H1 (cell line): ENCODE measurements around the gene TCF7L2. TPM values are rescaled to one million over a fixed set of nuclear protein-coding genes. Genes with fewer than 3 reads are reported as not detected.

Source experiments
- CTCF ChIA-PET: fragments of 300-600 bp; sonication (Branson Sonifier 250); formaldehyde crosslinking; loops from one replicate; lab custom pipeline; 2021; ENCODE audit not compliant: partially characterized antibody; lab: Charles Lee
- POLR2A ChIA-PET: fragments of 300-600 bp; sonication (Branson Sonifier 250); formaldehyde crosslinking; loops from one replicate; lab custom pipeline; 2021; ENCODE audit warnings: inconsistent platforms; ENCODE audit not compliant: partially characterized antibody; lab: Charles Lee
- DNase-seq, 2 experiments: peaks; one replicate each; pipeline versions ENCODE4 v3.0.0 to v3.0.0-alpha.2; 2010 to 2022; ENCODE audit warnings: low spot score in 2 of 2, low read depth in 1 of 2, mixed read lengths in 1 of 2
- FAIRE-seq: peaks from 2 replicates; lab custom pipeline; 2011; peaks lifted over from hg19 to GRCh38; lab: Jason Lieb, UNC
- H2AFZ ChIP-seq: 2 replicates; pipeline ENCODE4 v1.8.1; 2012; ENCODE audit warnings: low read length, inconsistent platforms
- H2AK5ac ChIP-seq: 2 replicates; pipeline ENCODE4 v1.6.1; 2013; ENCODE audit warnings: low read depth, low read length
- H2BK120ac ChIP-seq: replicated peaks from 2 replicates; pipeline ENCODE3; 2013; ENCODE audit warnings: low read depth, low read length, inconsistent platforms
- H2BK12ac ChIP-seq: 2 replicates; pipeline ENCODE4 v1.6.1; 2013; ENCODE audit warnings: low read depth, low read length
- H2BK15ac ChIP-seq: 2 replicates; pipeline ENCODE4 v1.6.1; 2013; ENCODE audit warnings: low read length
- H2BK20ac ChIP-seq: 2 replicates; pipeline ENCODE4 v1.6.1; 2013; ENCODE audit warnings: low read length
- H2BK5ac ChIP-seq: 2 replicates; pipeline ENCODE4 v1.6.1; 2013; ENCODE audit warnings: low read depth, low read length
- H3K14ac ChIP-seq: 2 replicates; pipeline ENCODE4 v1.6.1; 2013; ENCODE audit warnings: inconsistent platforms; ENCODE audit not compliant: insufficient read length
- H3K18ac ChIP-seq: 2 replicates; pipeline ENCODE4 v1.6.1; 2013; ENCODE audit warnings: low read length; ENCODE audit errors: extremely low read depth
- H3K23ac ChIP-seq: 2 replicates; pipeline ENCODE4 v1.6.1; 2013; ENCODE audit warnings: inconsistent platforms; ENCODE audit not compliant: insufficient read length
- H3K23me2 ChIP-seq: 2 replicates; pipeline ENCODE4 v1.6.1; 2013; ENCODE audit warnings: low read depth, low read length
- H3K27ac ChIP-seq: 2 replicates; pipeline ENCODE4 v1.6.1; 2011; ENCODE audit warnings: low read depth, low read length, inconsistent platforms
- H3K27me3 ChIP-seq, 4 experiments: replicated peaks in 1 of 4; 1 replicate in 1 of 4; 2 replicates in 3 of 4; pipeline versions ENCODE4 v1.6.1 to v1.8.1; 2011 to 2013; ENCODE audit warnings: low read length in 3 of 4, mild to moderate bottlenecking in 3 of 4, inconsistent platforms in 2 of 4, mixed read lengths in 2 of 4, moderate library complexity in 1 of 4; ENCODE audit not compliant: control insufficient read depth in 3 of 4, insufficient read depth in 3 of 4; ENCODE audit errors: extremely low read depth in 1 of 4
- H3K36me3 ChIP-seq, 4 experiments: 2 replicates each; pipeline versions ENCODE4 v1.6.1 to v1.8.1; 2011 to 2013; ENCODE audit warnings: mild to moderate bottlenecking in 4 of 4, low read length in 3 of 4, moderate library complexity in 2 of 4, control low read depth in 1 of 4, inconsistent platforms in 1 of 4; ENCODE audit not compliant: insufficient read depth in 4 of 4, control insufficient read depth in 2 of 4
- H3K4ac ChIP-seq: replicated peaks from 2 replicates; pipeline ENCODE3; 2013; ENCODE audit warnings: low read length, low read depth, mixed read lengths, inconsistent platforms; ENCODE audit not compliant: insufficient read length
- H3K4me1 ChIP-seq, 4 experiments: replicated peaks in 1 of 4; 1 replicate in 1 of 4; 2 replicates in 3 of 4; pipeline versions ENCODE4 v1.6.1 to v1.8.1; 2011 to 2013; ENCODE audit warnings: low read length in 3 of 4, inconsistent platforms in 2 of 4, mixed read lengths in 1 of 4; ENCODE audit not compliant: insufficient read depth in 4 of 4, control insufficient read depth in 3 of 4
- H3K4me2 ChIP-seq, 2 experiments: 2 replicates each; pipeline versions ENCODE4 v1.6.1 to v1.8.1; 2011 to 2013; ENCODE audit warnings: low read depth in 2 of 2, low read length in 2 of 2, control low read depth in 1 of 2, inconsistent platforms in 1 of 2, mild to moderate bottlenecking in 1 of 2; ENCODE audit not compliant: insufficient read depth in 1 of 2
- H3K4me3 ChIP-seq, 4 experiments: fragments of 200-600, 300-600 bp in 1 of 4; sonication (generic), shearing (Covaris generic), sonication (Bioruptor Twin) in 1 of 4; 2 replicates each; pipeline versions ENCODE4 v1.5.1 to v1.8.1; 2011 to 2016; ENCODE audit warnings: low read length in 4 of 4, low read depth in 3 of 4, control low read depth in 2 of 4, inconsistent platforms in 2 of 4, mild to moderate bottlenecking in 2 of 4, mixed read lengths in 1 of 4, moderate library complexity in 1 of 4; ENCODE audit not compliant: insufficient read depth in 2 of 4; ENCODE audit errors: extremely low read depth in 1 of 4
- H3K56ac ChIP-seq: replicated peaks from 2 replicates; pipeline ENCODE3; 2013; ENCODE audit warnings: low read depth, mild to moderate bottlenecking, mixed read lengths, low read length, inconsistent platforms; ENCODE audit not compliant: insufficient read length
- H3K79me1 ChIP-seq: 2 replicates; pipeline ENCODE4 v1.6.1; 2013; ENCODE audit warnings: low read depth, low read length, control low read depth
- H3K79me2 ChIP-seq, 2 experiments: 2 replicates each; pipeline versions ENCODE4 v1.6.1 to v1.8.1; 2012 to 2013; ENCODE audit warnings: low read length in 2 of 2, mild to moderate bottlenecking in 2 of 2, inconsistent platforms in 1 of 2; ENCODE audit not compliant: insufficient read depth in 2 of 2, control insufficient read depth in 1 of 2
- H3K9ac ChIP-seq, 4 experiments: replicated peaks in 1 of 4; 1 replicate in 1 of 4; 2 replicates in 3 of 4; pipeline versions ENCODE4 v1.6.1 to v1.8.1; 2011 to 2013; ENCODE audit warnings: low read depth in 3 of 4, low read length in 3 of 4, control low read depth in 2 of 4, mild to moderate bottlenecking in 2 of 4, moderate library complexity in 2 of 4, inconsistent platforms in 1 of 4; ENCODE audit errors: extremely low read depth in 1 of 4
- H3K9me3 ChIP-seq, 2 experiments: 2 replicates each; pipeline versions ENCODE4 v1.6.1 to v1.8.1; 2012 to 2013; ENCODE audit warnings: mild to moderate bottlenecking in 2 of 2, moderate library complexity in 2 of 2, control low read depth in 1 of 2, inconsistent platforms in 1 of 2, low read depth in 1 of 2, low read length in 1 of 2, mixed read lengths in 1 of 2; ENCODE audit not compliant: insufficient read depth in 2 of 2
- H4K20me1 ChIP-seq, 2 experiments: replicated peaks in 1 of 2; 2 replicates each; pipeline versions ENCODE3 to v1.8.1; 2011 to 2013; ENCODE audit warnings: inconsistent platforms in 2 of 2, low read length in 2 of 2, mild to moderate bottlenecking in 1 of 2; ENCODE audit not compliant: insufficient read depth in 2 of 2, control insufficient read depth in 1 of 2
- H4K5ac ChIP-seq: 2 replicates; pipeline ENCODE4 v1.6.1; 2013; ENCODE audit warnings: low read length, low read depth, mixed read lengths, inconsistent platforms; ENCODE audit not compliant: insufficient read length
- H4K8ac ChIP-seq: 2 replicates; pipeline ENCODE4 v1.8.0; 2013; ENCODE audit warnings: mild to moderate bottlenecking, moderate library complexity, low read length, inconsistent platforms; ENCODE audit not compliant: insufficient read depth; ENCODE audit errors: extremely low read depth
- H4K91ac ChIP-seq: replicated peaks from 2 replicates; pipeline ENCODE3; 2013; ENCODE audit warnings: low read length, mixed read lengths, inconsistent platforms; ENCODE audit not compliant: insufficient read length
- ASH2L ChIP-seq: fragments of 200-600, 300-600 bp; sonication (generic); IDR thresholded peaks from one replicate; pipeline ENCODE4 v1.7.1; 2017; ENCODE audit warnings: low read length
- ATF2 ChIP-seq: IDR thresholded peaks from 2 replicates; pipeline ENCODE4 v1.6.1; 2012; ENCODE audit warnings: low read length, inconsistent platforms
- CHD1 ChIP-seq: IDR thresholded peaks from 2 replicates; pipeline ENCODE4 v1.6.1; 2012; ENCODE audit warnings: low read depth, low read length, improper control_type of control experiment
- RNF2 ChIP-seq: fragments of 200-900, 300-1000 bp; sonication (generic); IDR thresholded peaks from 2 replicates; pipeline ENCODE4 v1.7.1; 2016; ENCODE audit warnings: borderline replicate concordance, low read depth, mild to moderate bottlenecking, antibody characterized with exemption, low read length; ENCODE audit not compliant: poor library complexity, severe bottlenecking; ENCODE audit errors: missing control alignments
- RXRA ChIP-seq: IDR thresholded peaks from 2 replicates; pipeline ENCODE4 v1.6.1; 2011; ENCODE audit warnings: low read depth, mild to moderate bottlenecking, low read length, moderate library complexity; ENCODE audit not compliant: insufficient read depth
- SP4 ChIP-seq: IDR thresholded peaks from 2 replicates; pipeline ENCODE4 v1.6.1; 2012; ENCODE audit warnings: low read length, inconsistent platforms
- TAF1 ChIP-seq: IDR thresholded peaks from 2 replicates; pipeline ENCODE4 v1.6.1; 2011; ENCODE audit warnings: mild to moderate bottlenecking, low read depth, low read length
- TBP ChIP-seq: IDR thresholded peaks from 2 replicates; pipeline ENCODE4 v1.6.1; 2011; ENCODE audit warnings: low read depth, low read length, improper control_type of control experiment
- WGBS, 2 experiments: shearing (Covaris generic) in 1 of 2; methylation state at CpG; one replicate each; pipeline versions ENCODE4 v1.1.6 to v1.1.7; 2013 to 2015; ENCODE audit warnings: low lambda C conversion rate in 2 of 2, mixed read lengths in 2 of 2, inconsistent platforms in 1 of 2, low coverage in 1 of 2, missing lambda C conversion rate in 1 of 2; ENCODE audit not compliant: insufficient replicate concordance in 2 of 2, insufficient coverage in 1 of 2, insufficient read length in 1 of 2; ENCODE audit errors: extremely low coverage in 1 of 2, missing lambda C conversion rate in 1 of 2; 5-methylcytosine and 5-hydroxymethylcytosine counted together
- polyA plus RNA-seq, 7 experiments: library from polyadenylated mRNA; depleted of rRNA in 3 of 7; stranded (reverse) in 5 of 7; unstranded in 2 of 7; fragments of >200 nt in 5 of 7; fragments of 200-250 nt in 2 of 7; gene quantifications; 1 replicate in 5 of 7; 2 replicates in 1 of 7; 4 replicates in 1 of 7; pipeline versions ENCODE4 v1.2.1 to v1.2.3, GENCODE V29; 2011 to 2013; ENCODE audit warnings: missing spikeins in 2 of 7, mixed read lengths in 2 of 7
- total RNA-seq: library from RNA; stranded (reverse); fragmentation: NEBNext Ultra II Directional; extraction: Animal tissue kit (Norgen Biotek cat#: 25700); gene quantifications from 2 replicates; pipeline ENCODE4 v1.2.1, GENCODE V29; 2021

Gene TCF7L2
- total and polyA plus RNA-seq, 2 of the 8 experiments (the other 6 are each of a cell fraction or from before 2014, with no cell fraction given) = 33.9 to 67.3 TPM

GRCh38 chr10:112996462-112996861 lies 46.4 kb downstream of the TCF7L2 start:
- no peak overlapping the region for H3K4ac ChIP-seq
- H3K79me2 ChIP-seq = peaks cover 40 to 98% of the 10 kb centered on the region in 2 experiments
- no peak overlapping the region for H3K9ac ChIP-seq
- H3K36me3 ChIP-seq = peaks cover 0 to 16% (median 2%) of the 10 kb centered on the region in 4 experiments; a peak in 3 of 8 replicates
- H3K56ac ChIP-seq = no peak overlapping the region
- CTCF ChIA-PET = interaction anchor here (0.9 to 1.3 kb wide), 4 partner anchors 13 to 19 kb away, joined by 3 to 4 read pairs (median 3); no protein-coding TSS in a partner anchor
- H2AK5ac ChIP-seq = no peak overlapping the region
- no peak overlapping the region for H3K4me2 ChIP-seq
- H4K91ac ChIP-seq = no peak overlapping the region
- H3K18ac ChIP-seq = no peak overlapping the region
- H4K8ac ChIP-seq = no peak overlapping the region
- TF ChIP-seq TAF1 (no peak), RXRA (no peak), ATF2 (no peak), RNF2 (no peak), ASH2L (no peak), TBP (no peak), SP4 (no peak), CHD1 (no peak)
- TF ChIP-seq, all 59 proteins: peak for 0
- no peak overlapping the region for H2BK20ac ChIP-seq
- 0 out of 2 replicates have a peak overlapping the region, but pooled peaks have one; percentile 8 for H2BK5ac ChIP-seq
- H4K20me1 ChIP-seq = peaks cover 29 to 30% of the 10 kb centered on the region in 2 experiments
- no peaks in the 10 kb centered on the region for H3K27me3 ChIP-seq
- POLR2A ChIA-PET = interaction anchor here (1.4 to 2.2 kb wide), 4 partner anchors 8 to 17 kb away, joined by 3 to 11 read pairs (median 4); no protein-coding TSS in a partner anchor
- H3K9me3 ChIP-seq = no peaks in the 10 kb centered on the region
- peaks cover 29% of the 10 kb centered on the region; the same call in 1 of the 2 replicates for H3K79me1 ChIP-seq
- no peak overlapping the region for H2BK12ac ChIP-seq
- H3K23ac ChIP-seq = no peak overlapping the region
- no peak overlapping the region for H3K14ac ChIP-seq
- H4K5ac ChIP-seq = no peak overlapping the region
- no peak overlapping the region for H3K27ac ChIP-seq
- DNase-seq (no peak), FAIRE-seq (no peak)
- no peak overlapping the region for H2BK15ac ChIP-seq
- WGBS, 2 experiments = 96% methylated on average over 3 of the region's 3 CpGs; no CpG with 5 or more reads in 1 of the 2 experiments
- peaks cover 0 to 10% (median 3%) of the 10 kb centered on the region in 4 experiments; a peak in 3 of 7 replicates for H3K4me1 ChIP-seq
- no peak overlapping the region for H2BK120ac ChIP-seq
- H3K23me2 ChIP-seq = no peaks in the 10 kb centered on the region
- H3K4me3 ChIP-seq = no peak overlapping the region
- no peak overlapping the region for H2AFZ ChIP-seq
